Uterus (tissue), 4 donors: ENCODE data around the gene PPARGC1A. TPM values are rescaled to one million over a fixed set of nuclear protein-coding genes. Genes with fewer than 3 reads are reported as not detected.
A peak's percentile ranks its signal among the peaks of the same experiment; 100 is the strongest.

Experiments
- DNase-seq, 2 donors: peaks; one replicate each; pipeline ENCODE4 v3.0.0-alpha.2; 2019 to 2020
- H3K27ac ChIP-seq, 2 donors: fragments of 200-600 bp; sonication (generic); 1 replicate in 1 of 2; 2 replicates in 1 of 2; pipeline ENCODE4 v1.5.1; 2016 to 2018
- H3K27me3 ChIP-seq, 2 donors: fragments of 200-600 bp; sonication (generic); one replicate each; pipeline ENCODE4 v1.5.1; 2018 to 2019; ENCODE audit warnings: control low read depth in 1 of 2
- H3K36me3 ChIP-seq, 2 donors: fragments of 200-600 bp; sonication (generic); one replicate each; pipeline ENCODE4 v1.5.1; 2019; ENCODE audit warnings: control low read depth in 1 of 2
- H3K4me1 ChIP-seq, 2 donors: fragments of 200-600 bp; sonication (generic); one replicate each; pipeline ENCODE4 v1.5.1; 2018 to 2019; ENCODE audit warnings: control low read depth in 1 of 2
- H3K4me3 ChIP-seq, 2 donors: fragments of 200-600 bp; sonication (generic); 1 replicate in 1 of 2; 2 replicates in 1 of 2; pipeline ENCODE4 v1.5.1; 2018 to 2019; ENCODE audit warnings: mild to moderate bottlenecking in 1 of 2
- H3K9me3 ChIP-seq, 2 donors: fragments of 200-600 bp; sonication (generic); one replicate each; pipeline ENCODE4 v1.5.1; 2019; ENCODE audit warnings: control low read depth in 1 of 2
- CTCF ChIP-seq, 4 experiments: fragments of 200-600 bp in 2 of 4; fragments of 450-650 bp in 2 of 4; sonication (generic) in 2 of 4; IDR thresholded peaks; one replicate each; pipeline ENCODE4 v1.5.1; 2016 to 2019; ENCODE audit warnings: antibody characterized with exemption in 4 of 4, mild to moderate bottlenecking in 2 of 4, moderate library complexity in 1 of 4
- POLR2A ChIP-seq, 2 donors: fragments of 450-650 bp; IDR thresholded peaks; one replicate each; pipeline ENCODE4 v1.6.1; 2016; ENCODE audit warnings: antibody characterized with exemption in 2 of 2, mild to moderate bottlenecking in 1 of 2, moderate library complexity in 1 of 2
- intact Hi-C: fragments of 100-400 bp; cut with DNase I; formaldehyde crosslinking; loops from one replicate; pipeline ENCODE4 v1.15.1; 2023; ENCODE audit warnings: low total_unique reads
- total RNA-seq, 4 donors: library from RNA; depleted of rRNA in 3 of 4; stranded (reverse); fragments of >200 nt in 3 of 4; gene quantifications; one replicate each; pipeline versions ENCODE4 v1.1.0 to v1.2.4, GENCODE V29; 2014 to 2023
- donor health status: DM: yes; HTN: yes; CAD: no.

The PPARGC1A gene
- total RNA-seq, 4 donors from 2014 or later = 1.5 to 6.0 (median 3.2) TPM

GRCh38 chr4:23897564-23898109 is 7.8 kb upstream of the PPARGC1A start:
- H3K27ac ChIP-seq = no peak overlapping the region
- no peak for TF ChIP-seq POLR2A (IDR thresholded peaks at IDR 0.05)
- TF ChIP-seq CTCF (IDR thresholded peaks at IDR 0.05) = no peak
- no peaks in the 10 kb centered on the region for H3K27me3 ChIP-seq
- no peaks in the 10 kb centered on the region for H3K9me3 ChIP-seq
- H3K4me1 ChIP-seq = no peaks in the 10 kb centered on the region
- H3K4me3 ChIP-seq = no peak overlapping the region
- no peak for DNase-seq
- intact Hi-C loops = no loop called here
- no peaks in the 10 kb centered on the region for H3K36me3 ChIP-seq

- TF ChIP-seq CTCF (IDR thresholded peaks at IDR 0.05) (no peak), POLR2A (IDR thresholded peaks at IDR 0.05) (no peak)
- Histone ChIP-seq H3K4me1 (no peaks in the 10 kb centered on the region), H3K36me3 (no peaks in the 10 kb centered on the region), H3K9me3 (no peaks in the 10 kb centered on the region), H3K4me3 (no peak overlapping the region), H3K27me3 (no peaks in the 10 kb centered on the region), H3K27ac (no peak overlapping the region)
- intact Hi-C loops = no loop called here
- no peak for DNase-seq
These were observed 4.2 kb upstream of the PPARGC1A start for GRCh38 chr4:23894021-23894420.

GRCh38 chr4:23891064-23891421 is 1.2 kb upstream of the PPARGC1A start:
- Histone ChIP-seq H3K27me3 (no peaks in the 10 kb centered on the region), H3K4me3 (peak overlapping the region; percentile 29 to 42), H3K36me3 (no peaks in the 10 kb centered on the region), H3K9me3 (no peaks in the 10 kb centered on the region), H3K4me1 (no peaks in the 10 kb centered on the region), H3K27ac (no peak overlapping the region)
- DNase-seq = no peak
- intact Hi-C loops = no loop called here
- TF ChIP-seq POLR2A (IDR thresholded peaks at IDR 0.05) = no peak
- TF ChIP-seq CTCF (IDR thresholded peaks at IDR 0.05) = no peak

- TF ChIP-seq POLR2A (IDR thresholded peaks at IDR 0.05) = no peak
- TF ChIP-seq CTCF (IDR thresholded peaks at IDR 0.05) = no peak
- intact Hi-C loops = no loop called here
- DNase-seq = no peak
- no peaks in the 10 kb centered on the region for H3K9me3 ChIP-seq
- peak overlapping the region; percentile 56 to 65 for H3K27ac ChIP-seq
- no peaks in the 10 kb centered on the region for H3K4me1 ChIP-seq
- no peaks in the 10 kb centered on the region for H3K36me3 ChIP-seq
- H3K4me3 ChIP-seq = peak overlapping the region; percentile 29 to 42
- no peaks in the 10 kb centered on the region for H3K27me3 ChIP-seq
These were observed 669 bp upstream of the PPARGC1A start for GRCh38 chr4:23890369-23891063.

GRCh38 chr4:23889391-23889790 is 456 bp downstream of the PPARGC1A start:
- Histone ChIP-seq H3K4me1 (no peaks in the 10 kb centered on the region), H3K36me3 (no peaks in the 10 kb centered on the region), H3K4me3 (peak overlapping the region; percentile 29 to 42), H3K27ac (peak overlapping the region; percentile 56 to 65), H3K27me3 (no peaks in the 10 kb centered on the region), H3K9me3 (no peaks in the 10 kb centered on the region)
- TF ChIP-seq CTCF (IDR thresholded peaks at IDR 0.05) (no peak), POLR2A (IDR thresholded peaks at IDR 0.05) (no peak)
- intact Hi-C loops = no loop called here
- DNase-seq = no peak
